HepG2 (cell line): ENCODE data around the gene ZNF669. TPM values are rescaled to one million over a fixed set of nuclear protein-coding genes. Genes with fewer than 3 reads are reported as not detected.

Experiments used
- AKNA ChIP-seq: sonication (generic); formaldehyde crosslinking; IDR thresholded peaks from 2 replicates; pipeline ENCODE4 v1.4.0; 2020; ENCODE audit warnings: missing genetic modification reagents, borderline replicate concordance
- CAMTA2 ChIP-seq: sonication (generic); formaldehyde crosslinking; IDR thresholded peaks from 2 replicates; pipeline ENCODE4 v1.4.0; 2020; ENCODE audit warnings: mild to moderate bottlenecking, missing genetic modification reagents, borderline replicate concordance
- DNMT3B ChIP-seq: conservative IDR thresholded peaks from 2 replicates; pipeline ENCODE4 v1.6.1; 2016; ENCODE audit warnings: missing biosample characterization, control low read depth
- EEA1 ChIP-seq: sonication (generic); formaldehyde crosslinking; IDR thresholded peaks from 2 replicates; pipeline ENCODE4 v1.5.1; 2020; ENCODE audit warnings: mild to moderate bottlenecking, missing genetic modification reagents, borderline replicate concordance
- ESRRA ChIP-seq: sonication (generic); formaldehyde crosslinking; IDR thresholded peaks from 2 replicates; pipeline ENCODE4 v1.5.1; 2020; ENCODE audit warnings: mild to moderate bottlenecking, low read depth, missing genetic modification reagents
- GPBP1L1 ChIP-seq: sonication (generic); formaldehyde crosslinking; IDR thresholded peaks from 2 replicates; pipeline ENCODE4 v1.5.0; 2020; ENCODE audit warnings: mild to moderate bottlenecking, missing genetic modification reagents
- MLLT10 ChIP-seq: sonication (generic); formaldehyde crosslinking; IDR thresholded peaks from 2 replicates; pipeline ENCODE4 v1.4.0; 2020; ENCODE audit warnings: missing genetic modification reagents
- NFYB ChIP-seq: sonication (generic); formaldehyde crosslinking; IDR thresholded peaks from 2 replicates; pipeline ENCODE4 v1.4.0; 2020; ENCODE audit warnings: missing genetic modification reagents
- RXRB ChIP-seq: IDR thresholded peaks from 2 replicates; pipeline ENCODE4 v1.6.1; 2016; ENCODE audit warnings: borderline replicate concordance, missing genetic modification reagents, missing compliant biosample characterization
- SOX13 ChIP-seq, 3 experiments: fragments of 450-650 bp in 1 of 3; sonication (generic) in 1 of 3; formaldehyde crosslinking in 1 of 3; IDR thresholded peaks in 2 of 3; conservative IDR thresholded peaks in 1 of 3; 2 replicates each; pipeline versions ENCODE4 v1.5.0 to v1.6.1; 2016 to 2020; ENCODE audit warnings: antibody characterized with exemption in 1 of 3, mild to moderate bottlenecking in 1 of 3, missing compliant biosample characterization in 1 of 3, missing genetic modification reagents in 1 of 3, moderate library complexity in 1 of 3
- SOX5 ChIP-seq: IDR thresholded peaks from 2 replicates; pipeline ENCODE4 v1.6.1; 2016; ENCODE audit warnings: borderline replicate concordance
- ZHX2 ChIP-seq, 2 experiments: sonication (generic) in 1 of 2; formaldehyde crosslinking in 1 of 2; IDR thresholded peaks; 2 replicates each; pipeline versions ENCODE4 v1.6.1 to v1.9.0; 2014 to 2022; ENCODE audit warnings: antibody characterized with exemption in 1 of 2, borderline replicate concordance in 1 of 2, inconsistent platforms in 1 of 2, low read depth in 1 of 2, missing genetic modification reagents in 1 of 2
- ZNF230 ChIP-seq: sonication (generic); formaldehyde crosslinking; IDR thresholded peaks from 2 replicates; pipeline ENCODE4 v1.4.0; 2020; ENCODE audit warnings: mild to moderate bottlenecking, missing genetic modification reagents
- ZNF3 ChIP-seq: IDR thresholded peaks from 2 replicates; pipeline ENCODE4 v1.7.0; 2017; ENCODE audit warnings: inconsistent platforms
- ZNF547 ChIP-seq: sonication (generic); formaldehyde crosslinking; IDR thresholded peaks from 2 replicates; pipeline ENCODE4 v1.5.1; 2020; ENCODE audit warnings: mild to moderate bottlenecking, missing genetic modification reagents
- ZNF619 ChIP-seq: sonication (generic); formaldehyde crosslinking; IDR thresholded peaks from 2 replicates; pipeline ENCODE4 v1.4.0; 2020; ENCODE audit warnings: mild to moderate bottlenecking, missing genetic modification reagents
- polyA plus RNA-seq, 8 experiments: library from polyadenylated mRNA; depleted of rRNA in 3 of 8; stranded (reverse) in 7 of 8; unstranded in 1 of 8; fragments of >200 nt; fragmentation: Illumina TruSeq in 4 of 8; extraction: Trizol in 4 of 8; gene quantifications; 2 replicates each; pipeline versions ENCODE4 v1.2.1 to v1.2.3, GENCODE V29; 2011 to 2016; ENCODE audit warnings: low read depth in 4 of 8, missing spikeins in 1 of 8, mixed read lengths in 1 of 8; ENCODE audit not compliant: insufficient read depth in 1 of 8
- total RNA-seq, 5 experiments: library from RNA; depleted of rRNA; stranded (reverse); fragments of >200 nt; fragmentation: Illumina TruSeq; extraction: Trizol; gene quantifications; 2 replicates each; pipeline ENCODE4 v1.2.3, GENCODE V29; 2016; ENCODE audit warnings: low read depth in 1 of 5

Gene ZNF669
- total and polyA plus RNA-seq, 2 of the 13 experiments (the other 11 are each of a cell fraction or from before 2014, with no cell fraction given), result 3.1 to 14.6 TPM

- TF ChIP-seq ZHX2 (IDR thresholded peaks at IDR 0.05; ENCODE audit: low read depth) (no peak), ZHX2 (CRISPR knock-in tag; IDR thresholded peaks at IDR 0.05; ENCODE audit: borderline replicate concordance) (no peak), EEA1 (CRISPR knock-in tag) (no peak), ZNF547 (no peak), GPBP1L1 (CRISPR knock-in tag) (no peak), RXRB (CRISPR knock-in tag) (peak; percentile 84), SOX5 (peak; percentile 73; the same call in 1 of the 2 replicates), ZNF619 (no peak), AKNA (CRISPR knock-in tag) (no peak), CAMTA2 (CRISPR knock-in tag) (no peak), DNMT3B (no peak), ZNF3 (no peak), ZNF230 (CRISPR knock-in tag) (no peak), NFYB (CRISPR knock-in tag) (no peak; the same call in 1 of the 2 replicates), ESRRA (CRISPR knock-in tag) (no peak), SOX13 (IDR thresholded peaks at IDR 0.05) (no peak), SOX13 (CRISPR knock-in tag; conservative IDR thresholded peaks at IDR 0.05 in 1 of 2, IDR thresholded peaks at IDR 0.05 in 1 of 2) (peak in 1 of 2 experiments; percentile 79; a peak in 2 of 4 replicates), MLLT10 (CRISPR knock-in tag) (no peak)
Observed at GRCh38 chr1:247079141-247079874, 24.8 kb downstream of the ZNF669 start (continued).
